ENCODE data around the gene ZNF594.
"Not testable (repeated sequence)": the region's sequence is repeated elsewhere in the genome, so short reads cannot be mapped to it uniquely, and the experiment has no call there.

Gene ZNF594

GRCh38 chr17:5139458-5139732, 52.3 kb downstream of the ZNF594 start:
- in situ Hi-C loops (cut with HindIII; ENCODE audit: low pct_ligation_motif_present, low pct_unique_long_range_greater_than_20kb, low sequenced_read_pairs), result no loop called here
- no peak for DNase-seq

- no peak for DNase-seq
- in situ Hi-C loops (cut with HindIII; ENCODE audit: low pct_ligation_motif_present, low pct_unique_long_range_greater_than_20kb, low sequenced_read_pairs), result no loop called here
Measured at GRCh38 chr17:5138616-5139457, 52.8 kb downstream of the ZNF594 start.

DNA sequence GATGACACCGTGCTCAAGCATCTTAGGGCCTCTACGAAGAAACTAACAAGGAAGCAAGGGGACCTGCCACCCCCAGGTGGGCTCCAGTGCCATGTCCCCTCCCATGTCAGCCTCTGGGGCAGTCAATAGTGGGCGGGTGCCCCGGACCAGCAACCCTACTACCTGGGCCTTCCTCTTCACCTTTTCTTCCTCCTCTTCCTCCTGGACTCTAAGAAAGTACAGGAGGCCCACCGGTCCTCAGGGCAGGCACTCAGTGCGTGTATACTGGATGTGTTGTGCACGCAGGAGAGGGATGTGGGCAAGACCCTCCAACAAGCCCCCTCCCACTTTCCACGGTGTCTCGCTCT, 53.5 kb downstream of the ZNF594 start:
- in situ Hi-C loops (cut with HindIII; ENCODE audit: low pct_ligation_motif_present, low pct_unique_long_range_greater_than_20kb, low sequenced_read_pairs); DNase-seq: not testable (repeated sequence)

GRCh38 chr17:5137511-5138197, 54.0 kb downstream of the ZNF594 start:
- in situ Hi-C loops (cut with HindIII; ENCODE audit: low pct_ligation_motif_present, low pct_unique_long_range_greater_than_20kb, low sequenced_read_pairs); DNase-seq: not testable (repeated sequence)

DNA sequence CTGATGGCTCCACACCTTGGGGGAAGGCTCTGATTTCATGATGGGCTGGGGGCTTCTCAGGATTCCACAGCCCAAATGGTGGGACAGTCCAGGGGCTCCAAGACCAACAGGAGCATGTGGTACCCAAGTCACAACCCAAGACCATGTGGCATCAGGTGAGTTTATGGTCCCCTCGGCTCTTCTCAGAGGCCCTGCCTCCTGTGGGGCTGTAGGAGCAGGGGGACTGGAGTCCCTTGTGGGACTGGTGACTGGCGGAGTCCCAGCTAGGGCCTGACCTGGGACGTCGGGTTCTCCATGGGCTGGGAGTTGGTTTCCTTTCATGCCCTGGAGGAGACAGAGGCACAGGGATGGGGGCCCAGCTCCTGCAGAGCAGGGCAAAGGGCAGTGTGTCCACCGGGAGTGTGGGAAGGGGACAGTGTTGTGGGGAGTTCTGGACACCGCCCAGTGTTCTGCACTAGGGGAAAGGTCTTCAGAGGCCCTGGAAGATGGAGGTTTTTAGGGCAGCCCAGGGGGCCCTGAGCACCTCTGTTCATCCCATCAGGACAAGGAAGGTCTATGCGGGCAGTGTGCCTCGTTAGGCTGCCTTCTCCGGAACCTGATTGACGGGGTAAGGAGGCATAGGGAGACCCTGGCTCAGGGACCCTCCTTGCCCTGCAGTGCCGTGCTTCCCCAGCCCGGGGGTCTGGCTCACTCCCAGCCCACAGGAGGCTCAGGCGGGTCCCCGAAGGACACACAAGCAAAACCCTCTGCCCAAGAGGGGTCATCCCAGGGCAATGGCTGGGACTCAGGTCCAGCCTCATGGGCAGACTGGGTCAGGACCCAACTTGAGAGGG, 54.9 kb downstream of the ZNF594 start:
- DNase-seq; in situ Hi-C loops (cut with HindIII; ENCODE audit: low pct_ligation_motif_present, low pct_unique_long_range_greater_than_20kb, low sequenced_read_pairs): not testable (repeated sequence)

GRCh38 chr17:5135726-5136579, 55.7 kb downstream of the ZNF594 start:
- DNase-seq, result no peak

DNA sequence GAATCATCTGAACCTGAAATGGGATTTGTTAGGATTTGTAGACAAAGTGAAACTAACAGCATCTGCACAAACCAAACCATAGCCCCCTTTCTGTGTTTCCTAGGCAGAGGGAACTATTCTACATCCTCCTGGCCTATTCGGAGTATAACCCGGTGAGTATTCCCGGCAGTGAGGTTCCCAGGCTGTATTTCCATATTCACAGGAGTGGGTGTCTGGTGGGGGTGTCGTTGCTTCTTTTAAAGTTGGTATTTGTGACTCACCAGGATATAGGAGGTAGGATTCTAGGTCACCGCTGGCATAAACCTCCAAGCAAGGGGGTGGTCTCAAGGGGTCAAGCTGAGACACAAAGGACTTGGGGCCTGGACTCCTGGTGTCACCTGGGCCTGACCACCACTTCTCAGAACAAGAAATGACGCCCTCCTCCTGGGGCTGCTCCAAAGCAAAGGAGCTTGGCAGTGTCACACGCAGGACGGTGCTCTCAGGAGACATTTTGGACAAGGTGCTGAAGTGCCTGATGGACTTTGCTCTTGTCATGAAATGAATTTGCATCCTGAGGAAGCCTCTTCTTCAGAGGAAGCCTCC, 56.4 kb downstream of the ZNF594 start:
- in situ Hi-C loops (cut with HindIII; ENCODE audit: low pct_ligation_motif_present, low pct_unique_long_range_greater_than_20kb, low sequenced_read_pairs), result not testable (repeated sequence)

More at GRCh38 chr17:5135726-5136579, 55.7 kb downstream of the ZNF594 start:
- in situ Hi-C loops (cut with HindIII; ENCODE audit: low pct_ligation_motif_present, low pct_unique_long_range_greater_than_20kb, low sequenced_read_pairs), result no loop called here

DNA sequence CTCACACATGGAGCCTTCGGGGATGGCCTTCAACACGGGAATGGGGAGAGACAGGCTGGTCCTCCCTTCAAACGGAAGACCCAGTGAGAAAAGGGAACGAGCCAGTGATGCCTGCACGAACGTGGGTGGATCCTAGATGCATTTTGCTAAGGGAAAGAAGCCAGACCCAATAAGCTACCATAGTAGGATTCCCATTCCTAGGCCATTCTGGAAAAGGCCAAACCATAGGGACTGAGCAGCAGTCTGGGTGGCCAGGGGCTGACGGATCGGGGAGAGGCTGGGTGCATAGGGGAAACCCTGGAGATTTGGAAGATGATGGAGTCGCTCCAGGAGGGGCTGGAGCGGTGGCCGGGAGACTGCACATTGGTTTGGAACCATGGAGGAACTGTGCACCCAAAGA, 57.1 kb downstream of the ZNF594 start:
- DNase-seq; in situ Hi-C loops (cut with HindIII; ENCODE audit: low pct_ligation_motif_present, low pct_unique_long_range_greater_than_20kb, low sequenced_read_pairs): not testable (repeated sequence)

More for the DNA sequence above, 56.4 kb downstream of the ZNF594 start:
- DNase-seq, result not testable (repeated sequence)

DNA sequence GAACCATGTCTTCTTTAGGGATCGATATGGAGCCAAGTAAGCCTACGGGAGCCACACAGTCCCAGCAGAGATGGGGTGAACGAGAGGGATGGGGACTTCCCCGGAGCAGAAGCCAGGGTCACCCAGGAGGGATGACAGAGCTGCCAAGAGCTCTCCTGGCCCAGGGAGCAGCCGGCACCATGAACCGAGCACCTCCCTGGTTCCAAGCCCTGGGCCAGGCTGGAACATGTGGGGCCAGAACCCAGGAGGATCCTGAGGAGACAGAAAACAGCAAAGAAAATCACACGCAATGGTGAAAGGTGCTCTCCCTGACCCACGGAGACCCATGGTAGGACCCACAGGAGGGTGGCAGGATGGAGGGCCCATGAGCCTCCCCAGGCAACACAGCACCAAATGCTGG, 57.7 kb downstream of the ZNF594 start:
- DNase-seq; in situ Hi-C loops (cut with HindIII; ENCODE audit: low pct_ligation_motif_present, low pct_unique_long_range_greater_than_20kb, low sequenced_read_pairs): not testable (repeated sequence)

DNA sequence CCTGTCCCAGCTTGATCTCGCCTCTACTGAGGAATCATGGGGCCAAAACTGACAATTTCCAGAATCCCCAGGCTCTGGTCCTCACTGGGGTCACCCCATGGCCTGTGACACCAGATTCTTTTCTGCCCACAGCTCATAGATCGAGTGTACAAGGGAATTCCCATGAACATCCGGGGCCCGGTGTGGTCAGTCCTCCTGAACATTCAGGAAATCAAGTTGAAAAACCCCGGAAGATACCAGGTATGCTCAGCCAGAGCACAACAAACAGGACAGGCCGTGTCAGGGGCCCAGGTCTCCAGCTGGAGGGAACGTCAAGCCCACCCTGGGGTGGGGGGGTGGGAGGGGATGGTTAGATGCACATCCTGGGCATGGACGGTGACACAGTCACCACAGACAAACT, 58.4 kb downstream of the ZNF594 start:
- DNase-seq, result no peak
- in situ Hi-C loops (cut with HindIII; ENCODE audit: low pct_ligation_motif_present, low pct_unique_long_range_greater_than_20kb, low sequenced_read_pairs), result no loop called here

DNA sequence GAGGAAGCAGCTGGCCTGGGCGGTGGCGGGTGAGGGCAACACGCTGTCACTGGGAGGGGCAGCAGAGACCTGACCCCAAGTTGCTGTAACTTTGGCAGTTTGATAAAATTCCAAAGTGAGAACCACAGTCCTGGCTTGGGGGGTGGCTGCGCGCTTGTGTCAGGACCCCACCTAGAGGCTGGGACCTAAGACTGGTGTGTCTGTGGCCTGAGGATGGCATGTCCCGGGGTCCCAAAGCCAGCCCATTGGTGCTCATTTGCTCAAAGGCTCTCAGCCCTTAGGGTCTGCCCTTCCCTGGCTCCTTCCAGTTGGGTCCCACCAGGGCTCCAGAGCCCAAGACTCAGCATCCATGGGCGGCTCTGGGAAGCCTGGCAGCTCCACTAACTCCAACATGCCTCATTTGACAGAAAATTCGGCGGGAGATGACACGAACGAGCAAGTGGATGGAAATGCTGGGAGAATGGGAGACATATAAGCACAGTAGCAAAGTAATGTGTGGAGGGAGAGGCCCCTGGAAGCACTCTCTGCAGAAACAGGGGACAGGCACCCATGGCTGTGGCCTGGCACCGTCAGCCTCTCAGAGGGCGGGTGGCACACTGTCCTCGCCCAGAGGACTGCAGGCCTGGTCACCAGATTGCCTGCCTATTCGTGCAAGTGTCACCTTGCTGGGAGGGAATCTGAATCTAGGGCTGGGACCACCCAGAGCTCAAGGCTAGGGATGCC, 59.0 kb downstream of the ZNF594 start:
- in situ Hi-C loops (cut with HindIII; ENCODE audit: low pct_ligation_motif_present, low pct_unique_long_range_greater_than_20kb, low sequenced_read_pairs); DNase-seq: not testable (repeated sequence)

DNA sequence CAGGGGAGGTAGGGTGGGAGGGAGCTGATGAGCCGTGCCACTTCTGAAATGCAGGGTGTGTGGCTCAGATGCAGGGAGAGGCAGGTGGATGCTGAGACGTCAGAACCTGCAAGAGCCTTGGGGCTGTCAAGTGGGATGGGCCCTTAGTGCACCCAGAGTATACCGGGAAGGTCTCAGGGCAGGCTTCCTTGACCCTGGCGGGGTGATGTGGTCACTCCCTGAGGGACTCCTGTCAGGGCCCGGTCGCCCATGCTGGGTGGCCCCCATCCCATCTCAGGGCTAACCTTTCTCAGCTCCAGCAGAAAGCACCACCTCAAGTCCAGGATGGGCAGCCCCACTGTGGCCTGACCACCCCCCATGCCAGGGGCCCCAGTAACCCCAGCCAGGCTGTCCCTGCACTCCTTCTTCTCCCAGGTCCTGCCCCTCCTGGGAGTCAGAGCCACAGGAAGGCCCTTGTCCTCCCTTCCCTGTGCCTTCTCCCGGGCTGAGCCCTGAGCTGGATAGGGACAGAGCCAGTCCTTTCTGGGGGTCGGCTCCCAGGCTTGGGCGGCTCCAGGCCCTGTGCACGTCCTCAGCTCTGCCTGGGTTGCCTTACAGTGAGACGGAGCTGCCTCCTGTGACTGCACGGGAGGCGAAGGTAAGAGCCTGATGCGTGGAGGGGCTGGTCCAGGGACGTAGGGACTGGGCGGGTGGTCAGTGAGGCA, 59.7 kb downstream of the ZNF594 start:
- in situ Hi-C loops (cut with HindIII; ENCODE audit: low pct_ligation_motif_present, low pct_unique_long_range_greater_than_20kb, low sequenced_read_pairs); DNase-seq: not testable (repeated sequence)

DNA sequence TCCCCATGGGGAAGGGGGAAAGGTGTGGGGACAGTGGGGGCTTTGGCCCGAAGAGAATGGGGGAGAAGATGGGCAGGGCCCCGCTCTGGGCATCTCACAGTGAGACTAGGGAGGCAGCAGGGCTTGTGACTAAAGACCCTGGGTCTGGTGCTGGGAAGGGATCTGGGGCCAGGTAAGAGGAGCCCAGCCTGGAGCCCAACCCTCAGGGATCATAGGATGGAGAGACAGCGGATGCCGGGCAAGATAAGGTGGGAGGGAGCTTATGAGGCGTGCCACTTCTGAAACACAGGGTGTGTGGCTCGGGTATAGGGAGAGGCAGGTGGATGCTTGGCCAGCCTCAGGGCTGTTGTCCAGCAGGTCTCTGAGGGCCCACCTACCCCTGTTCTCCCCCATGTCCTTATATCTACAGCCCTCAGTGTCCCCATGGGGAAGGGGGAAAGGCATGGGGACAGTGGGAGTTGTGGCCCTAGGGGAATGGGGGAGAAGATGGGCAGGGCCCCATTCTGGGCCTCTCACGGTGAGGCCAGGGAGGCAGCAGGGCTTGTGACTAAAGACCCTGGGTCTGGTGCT, 60.4 kb downstream of the ZNF594 start:
- no peak for DNase-seq
- in situ Hi-C loops (cut with HindIII; ENCODE audit: low pct_ligation_motif_present, low pct_unique_long_range_greater_than_20kb, low sequenced_read_pairs), result no loop called here

DNA sequence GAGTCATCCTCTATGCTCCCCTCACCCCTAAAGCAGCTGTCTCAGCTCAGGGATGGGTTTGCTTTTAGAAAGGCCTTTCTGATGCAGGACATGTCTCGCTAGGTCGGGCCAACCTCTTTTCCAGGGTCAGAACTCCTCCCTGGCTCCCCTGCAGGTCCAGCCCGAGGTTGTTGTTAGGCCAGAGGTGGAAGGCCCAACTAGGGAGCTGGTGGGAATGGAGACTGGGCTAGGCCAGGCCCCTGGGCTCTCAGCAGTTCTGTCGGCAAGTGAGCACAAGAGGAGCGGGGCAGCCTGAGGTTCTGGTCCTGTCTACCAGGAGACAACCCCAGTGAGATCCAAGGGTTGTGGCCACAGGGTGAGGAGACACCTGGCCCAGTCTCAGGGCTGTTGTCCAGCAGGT, 61.0 kb downstream of the ZNF594 start:
- DNase-seq; in situ Hi-C loops (cut with HindIII; ENCODE audit: low pct_ligation_motif_present, low pct_unique_long_range_greater_than_20kb, low sequenced_read_pairs): not testable (repeated sequence)

DNA sequence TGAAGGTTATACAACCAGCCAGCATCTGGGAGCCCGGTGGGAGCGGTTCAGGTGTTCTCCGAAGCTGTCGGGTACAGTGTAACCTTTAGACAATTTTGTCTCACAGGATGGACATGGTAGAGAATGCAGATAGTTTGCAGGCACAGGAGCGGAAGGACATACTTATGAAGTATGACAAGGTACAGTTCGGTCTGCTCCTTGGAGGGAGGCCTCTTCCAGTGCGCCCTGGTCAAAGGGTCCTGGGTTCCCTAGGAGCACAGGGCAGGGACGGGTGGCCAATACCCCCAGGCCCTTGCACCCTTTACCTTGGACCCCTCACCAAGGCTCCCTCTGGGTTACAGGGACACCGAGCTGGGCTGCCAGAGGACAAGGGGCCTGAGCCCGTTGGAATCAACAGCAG, 61.4 kb downstream of the ZNF594 start:
- in situ Hi-C loops (cut with HindIII; ENCODE audit: low pct_ligation_motif_present, low pct_unique_long_range_greater_than_20kb, low sequenced_read_pairs), result not testable (repeated sequence)

DNA sequence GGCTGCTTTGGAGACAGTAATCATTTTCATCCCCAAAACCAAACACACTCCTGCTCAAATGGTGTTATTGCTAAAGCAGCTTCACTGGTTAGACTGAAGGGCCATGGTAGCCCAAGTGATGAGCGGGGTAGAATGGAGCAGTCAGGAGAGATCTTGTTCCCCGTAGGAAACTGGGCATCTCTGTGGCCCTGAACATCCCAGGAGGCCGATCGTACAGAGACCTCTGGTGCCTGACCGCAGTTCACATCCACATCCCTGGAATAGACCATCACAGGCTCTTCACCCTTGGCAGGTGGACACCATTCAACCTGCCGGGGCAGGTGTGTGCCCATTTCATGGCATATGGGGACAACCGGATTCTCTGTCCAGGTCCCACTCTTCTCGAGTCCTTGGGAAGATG, 61.9 kb downstream of the ZNF594 start:
- in situ Hi-C loops (cut with HindIII; ENCODE audit: low pct_ligation_motif_present, low pct_unique_long_range_greater_than_20kb, low sequenced_read_pairs); DNase-seq: not testable (repeated sequence)

More for the DNA sequence above, 61.4 kb downstream of the ZNF594 start:
- not testable (repeated sequence) for DNase-seq

Measured in ACHN (cell line).